Mesothelial cell of epicardium (in vitro differentiated cells): ENCODE measurements around the gene CASR. TPM values are rescaled to one million over a fixed set of nuclear protein-coding genes. Genes with fewer than 3 reads are reported as not detected.

Source experiments
- DNase-seq, 2 experiments: peaks; one replicate each; pipeline ENCODE4 v3.0.0; 2021; ENCODE audit warnings: low spot score in 2 of 2; ENCODE audit not compliant: unreplicated experiment in 2 of 2
- H3K27ac Mint-ChIP-seq: 2 replicates; pipeline ENCODE4 v1.8.0; 2021; ENCODE audit warnings: mixed read lengths
- H3K27me3 Mint-ChIP-seq: 2 replicates; pipeline ENCODE4 v1.8.0; 2021; ENCODE audit warnings: low read depth, mixed read lengths
- H3K36me3 Mint-ChIP-seq: 2 replicates; pipeline ENCODE4 v1.8.0; 2021; ENCODE audit warnings: mixed read lengths
- H3K4me1 Mint-ChIP-seq: 2 replicates; pipeline ENCODE4 v1.8.0; 2021; ENCODE audit warnings: mixed read lengths
- H3K4me3 Mint-ChIP-seq: 2 replicates; pipeline ENCODE4 v1.8.0; 2021; ENCODE audit warnings: mild to moderate bottlenecking, moderate library complexity, mixed read lengths
- H3K9me3 Mint-ChIP-seq: 2 replicates; pipeline ENCODE4 v1.8.0; 2021; ENCODE audit warnings: mixed read lengths
- CTCF ChIP-seq: fragments of 200-600 bp; sonication (generic); IDR thresholded peaks from one replicate; pipeline ENCODE4 v1.5.0; 2021; ENCODE audit warnings: antibody characterized with exemption; ENCODE audit not compliant: unreplicated experiment
- total RNA-seq: library from RNA; stranded (reverse); gene quantifications from 3 replicates; pipeline ENCODE4 v1.2.1, GENCODE V29; 2021

Gene CASR
- total RNA-seq, 1 donor from 2014 or later: 0.02 TPM

GRCh38 chr3:122263058-122263457 lies 79.6 kb downstream of the CASR start:
- Mint-ChIP-seq H3K4me3 (no peak overlapping the region), H3K36me3 (no peaks in the 10 kb centered on the region)
- no peak for TF ChIP-seq CTCF

GRCh38 chr3:122263974-122264588 lies 80.6 kb downstream of the CASR start:
- Mint-ChIP-seq H3K4me3 (no peak overlapping the region), H3K9me3 (no peaks in the 10 kb centered on the region), H3K27me3 (peaks cover 16% of the 10 kb centered on the region), H3K4me1 (no peaks in the 10 kb centered on the region), H3K27ac (no peak overlapping the region), H3K36me3 (no peaks in the 10 kb centered on the region)
- no peak for DNase-seq
- TF ChIP-seq CTCF: no peak

More at GRCh38 chr3:122263058-122263457, 79.6 kb downstream of the CASR start:
- H3K9me3 Mint-ChIP-seq: no peaks in the 10 kb centered on the region
- DNase-seq: no peak
- peaks cover 16% of the 10 kb centered on the region for H3K27me3 Mint-ChIP-seq
- H3K27ac Mint-ChIP-seq: no peak overlapping the region
- no peaks in the 10 kb centered on the region for H3K4me1 Mint-ChIP-seq

- H3K9me3 Mint-ChIP-seq: peaks cover 5% of the 10 kb centered on the region
- no peak overlapping the region for H3K4me3 Mint-ChIP-seq
- H3K4me1 Mint-ChIP-seq: no peaks in the 10 kb centered on the region
- no peak for DNase-seq
- no peak for TF ChIP-seq CTCF
- no peak overlapping the region for H3K27ac Mint-ChIP-seq
- H3K36me3 Mint-ChIP-seq: no peaks in the 10 kb centered on the region
- H3K27me3 Mint-ChIP-seq: peaks cover 11% of the 10 kb centered on the region
Observed at GRCh38 chr3:122265957-122266356, 82.5 kb downstream of the CASR start.

GRCh38 chr3:122268257-122269024 lies 85.0 kb downstream of the CASR start:
- Mint-ChIP-seq H3K9me3 (peaks cover 10% of the 10 kb centered on the region), H3K27ac (no peak overlapping the region), H3K4me3 (no peak overlapping the region), H3K4me1 (no peaks in the 10 kb centered on the region), H3K27me3 (peaks cover 11% of the 10 kb centered on the region), H3K36me3 (no peaks in the 10 kb centered on the region)
- no peak for DNase-seq
- no peak for TF ChIP-seq CTCF

- no peak for TF ChIP-seq CTCF
- no peak for DNase-seq
- Mint-ChIP-seq H3K4me1 (no peaks in the 10 kb centered on the region), H3K27ac (no peak overlapping the region), H3K4me3 (no peak overlapping the region), H3K27me3 (peaks cover 15% of the 10 kb centered on the region), H3K9me3 (peaks cover 10% of the 10 kb centered on the region), H3K36me3 (no peaks in the 10 kb centered on the region)
Observed at GRCh38 chr3:122269045-122269444, 85.6 kb downstream of the CASR start.
